Measurements from ENCODE around the gene KRT222.

Gene KRT222

DNA sequence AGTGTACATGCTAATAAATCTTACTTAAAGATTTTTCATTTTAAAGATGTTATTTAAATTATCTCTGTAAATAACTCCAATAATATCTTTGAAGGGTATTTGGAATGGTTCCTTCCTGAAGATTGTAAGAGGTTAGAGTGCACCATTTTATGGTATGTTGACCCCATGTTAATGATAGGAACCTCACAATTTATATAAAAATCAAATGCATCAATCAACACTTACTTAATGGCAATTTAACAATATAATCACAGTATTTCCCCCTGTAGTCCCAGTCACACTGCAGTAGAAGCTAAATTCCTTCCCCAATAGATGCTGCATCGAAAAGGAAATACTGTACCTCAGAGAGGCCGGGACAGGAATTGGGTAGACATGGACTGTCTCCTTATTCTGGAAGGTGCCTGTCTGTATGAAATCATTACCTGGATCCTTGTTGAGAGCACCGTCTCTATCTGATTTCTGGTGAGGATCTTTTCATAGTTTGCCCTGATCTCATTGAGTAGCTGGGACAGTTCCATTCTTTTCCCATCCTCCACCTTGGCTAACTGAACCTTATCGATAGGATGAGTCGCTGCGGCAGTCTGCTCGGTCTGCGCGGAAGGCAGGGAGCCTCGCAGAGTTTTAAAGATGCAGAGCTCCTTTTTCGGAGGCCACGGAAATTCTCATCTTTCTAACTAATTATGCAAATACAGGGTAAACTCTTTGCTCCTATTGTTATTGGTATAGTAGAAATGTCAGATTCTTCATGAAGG, at the start of gene KRT222:
Gene KRT222 (minus strand): TSS at position 596 of the 752 bp plus-strand sequence. CDS start 78 bp downstream, at position 518.
- TF ChIP-seq, protein P1, sequence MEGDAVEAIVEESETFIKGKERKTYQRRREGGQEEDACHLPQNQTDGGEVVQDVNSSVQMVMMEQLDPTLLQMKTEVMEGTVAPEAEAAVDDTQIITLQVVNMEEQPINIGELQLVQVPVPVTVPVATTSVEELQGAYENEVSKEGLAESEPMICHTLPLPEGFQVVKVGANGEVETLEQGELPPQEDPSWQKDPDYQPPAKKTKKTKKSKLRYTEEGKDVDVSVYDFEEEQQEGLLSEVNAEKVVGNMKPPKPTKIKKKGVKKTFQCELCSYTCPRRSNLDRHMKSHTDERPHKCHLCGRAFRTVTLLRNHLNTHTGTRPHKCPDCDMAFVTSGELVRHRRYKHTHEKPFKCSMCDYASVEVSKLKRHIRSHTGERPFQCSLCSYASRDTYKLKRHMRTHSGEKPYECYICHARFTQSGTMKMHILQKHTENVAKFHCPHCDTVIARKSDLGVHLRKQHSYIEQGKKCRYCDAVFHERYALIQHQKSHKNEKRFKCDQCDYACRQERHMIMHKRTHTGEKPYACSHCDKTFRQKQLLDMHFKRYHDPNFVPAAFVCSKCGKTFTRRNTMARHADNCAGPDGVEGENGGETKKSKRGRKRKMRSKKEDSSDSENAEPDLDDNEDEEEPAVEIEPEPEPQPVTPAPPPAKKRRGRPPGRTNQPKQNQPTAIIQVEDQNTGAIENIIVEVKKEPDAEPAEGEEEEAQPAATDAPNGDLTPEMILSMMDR (IDR thresholded peaks at IDR 0.05; ENCODE audit: low read depth, low read length) = no peak
- no peak for DNase-seq (ENCODE audit: low read depth in 2 of 2)
- H3K4me3 ChIP-seq (replicated peaks in 1 of 2; ENCODE audit: low read depth in 2 of 2, low read length in 2 of 2) = no peak within 1 kb of the TSS

DNA sequence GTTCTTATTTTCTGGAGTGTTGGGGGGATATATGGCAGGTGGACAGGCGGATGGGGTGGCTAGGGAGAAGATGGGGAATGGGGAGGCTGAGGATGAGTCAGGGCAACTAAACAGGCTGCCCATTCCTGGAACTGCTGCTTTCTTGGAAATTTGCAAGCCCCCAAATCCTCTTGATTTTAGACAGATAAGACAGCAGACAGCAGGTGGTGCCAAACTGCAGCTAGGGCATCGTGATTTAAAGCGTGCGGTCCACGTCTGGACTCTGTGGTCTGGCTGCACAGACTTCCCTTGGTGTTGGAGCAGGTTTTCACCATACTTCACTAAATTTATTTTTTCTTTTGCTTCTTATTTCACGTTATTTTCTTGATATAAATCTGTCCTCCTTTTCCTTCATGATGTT, 49.5 kb upstream of the KRT222 start:
- TF ChIP-seq, protein P1 (IDR thresholded peaks at IDR 0.05; ENCODE audit: low read depth, low read length) = no peak
- no peak for DNase-seq (ENCODE audit: low read depth in 2 of 2)
- H3K4me3 ChIP-seq (replicated peaks in 1 of 2; ENCODE audit: low read depth in 2 of 2, low read length in 2 of 2) = no peak overlapping the region

DNA sequence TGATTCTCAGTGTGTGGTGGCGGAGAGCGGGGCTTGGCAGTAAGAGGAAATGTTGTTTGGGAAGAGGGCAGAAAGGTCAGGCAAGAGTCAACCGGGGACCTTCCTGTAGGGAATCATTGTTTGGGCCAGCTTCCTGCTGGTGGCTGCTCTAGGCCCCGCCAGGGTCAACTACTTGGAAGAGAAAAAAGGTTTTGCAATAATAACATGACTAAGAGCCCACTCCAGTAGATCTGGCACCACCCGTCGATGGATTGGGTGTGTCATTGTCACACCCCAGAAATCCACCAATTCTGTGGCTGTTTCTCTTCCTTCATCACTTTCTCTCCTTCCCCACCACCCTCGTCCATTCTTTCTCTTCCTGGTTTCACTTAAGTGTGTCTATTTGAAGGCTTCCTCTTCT, 42.8 kb upstream of the KRT222 start:
- peak; percentile 7 to 21 for DNase-seq (ENCODE audit: low read depth in 2 of 2)
- TF ChIP-seq, protein P1 (IDR thresholded peaks at IDR 0.05; ENCODE audit: low read depth, low read length) = no peak
- H3K4me3 ChIP-seq (replicated peaks in 1 of 2; ENCODE audit: low read depth in 2 of 2, low read length in 2 of 2) = no peak overlapping the region

DNA sequence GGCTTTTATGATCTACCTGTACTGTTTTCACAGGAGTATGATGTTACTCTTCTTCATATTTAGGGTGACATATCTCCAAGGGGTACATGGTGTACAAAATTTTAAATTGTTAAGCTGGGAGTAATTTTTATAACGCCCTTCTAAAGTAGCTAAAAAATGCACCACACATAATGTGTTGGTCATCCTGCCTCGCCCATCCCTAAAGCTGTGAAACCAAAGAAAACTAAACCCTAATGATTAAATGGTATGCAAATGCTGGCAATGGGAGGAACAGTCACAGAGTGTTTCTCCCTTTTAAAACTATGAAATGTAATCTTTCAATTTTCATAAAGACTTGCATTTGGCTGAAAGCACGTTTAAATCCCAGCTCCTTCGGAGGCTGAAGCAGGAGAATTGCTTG, 40.6 kb upstream of the KRT222 start:
- TF ChIP-seq, protein P1 (IDR thresholded peaks at IDR 0.05; ENCODE audit: low read depth, low read length) = no peak
- no peak for DNase-seq (ENCODE audit: low read depth in 2 of 2)
- no peak overlapping the region for H3K4me3 ChIP-seq (replicated peaks in 1 of 2; ENCODE audit: low read depth in 2 of 2, low read length in 2 of 2)

DNA sequence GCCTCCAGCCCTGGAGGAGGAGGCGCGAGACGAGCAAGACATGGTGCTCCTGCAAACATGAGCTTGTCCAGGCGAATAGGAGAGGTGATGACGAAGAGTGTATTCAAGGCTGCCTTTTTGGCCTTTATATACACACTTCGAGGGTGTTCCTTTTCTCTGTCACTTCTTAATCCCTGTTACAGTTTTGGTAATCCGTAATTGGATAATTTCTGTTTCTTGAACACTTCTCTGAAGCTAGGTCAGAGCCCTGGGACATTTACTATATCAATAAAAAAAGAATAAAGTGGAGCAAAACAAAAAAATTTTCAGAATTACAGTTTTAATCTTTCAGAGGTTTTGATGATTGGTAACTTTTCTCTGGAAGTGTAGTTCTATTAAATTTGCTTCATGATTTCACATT, 38.7 kb upstream of the KRT222 start, which contains the start of gene KRT24:
Gene KRT24 (minus strand): TSS at position 101 of the 400 bp plus-strand sequence. CDS start 59 bp downstream, at position 42.
- TF ChIP-seq, protein P1 (IDR thresholded peaks at IDR 0.05; ENCODE audit: low read depth, low read length) = no peak
- DNase-seq (ENCODE audit: low read depth in 2 of 2) = no peak
- H3K4me3 ChIP-seq (replicated peaks in 1 of 2; ENCODE audit: low read depth in 2 of 2, low read length in 2 of 2) = no peak within 1 kb of the TSS

DNA sequence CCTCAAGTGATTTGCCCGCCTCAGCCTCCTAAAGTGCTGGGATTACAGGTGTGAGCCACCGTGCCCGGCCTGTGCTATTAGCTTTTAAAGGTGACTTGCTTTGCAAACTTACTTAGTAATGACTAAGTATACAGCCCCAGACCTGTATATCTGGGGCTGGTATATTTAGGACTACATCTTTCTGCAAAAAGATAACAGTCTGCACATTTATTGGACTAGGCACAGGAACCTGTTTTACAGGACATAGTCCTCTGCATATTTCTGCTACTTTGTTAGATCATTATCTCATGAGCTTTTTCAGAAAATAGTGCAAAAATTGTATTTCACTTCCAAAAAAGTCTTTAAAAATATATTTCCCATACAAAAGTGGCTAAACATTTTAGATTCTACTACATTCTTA, 37.3 kb upstream of the KRT222 start:
- no peak overlapping the region for H3K4me3 ChIP-seq (replicated peaks in 1 of 2; ENCODE audit: low read depth in 2 of 2, low read length in 2 of 2)
- no peak for DNase-seq (ENCODE audit: low read depth in 2 of 2)
- TF ChIP-seq, protein P1 (IDR thresholded peaks at IDR 0.05; ENCODE audit: low read depth, low read length) = no peak
